GM19467 (cell line): Measurements from ENCODE around the gene TMTC1.
A peak's percentile ranks its signal among the peaks of the same experiment; 100 is the strongest.

Source experiments
- ATAC-seq: cut with Tn5 transposase; IDR thresholded peaks from one replicate; pipeline ENCODE4 v1.9.1; 2021; ENCODE audit warnings: mild to moderate bottlenecking, moderate library complexity; ENCODE audit not compliant: unreplicated experiment

The TMTC1 gene

GRCh38 chr12:29781188-29781587 lies 2.6 kb downstream of the TMTC1 start:
- no peak for ATAC-seq

GRCh38 chr12:29780084-29780483 lies 3.7 kb downstream of the TMTC1 start:
- ATAC-seq = no peak

DNA sequence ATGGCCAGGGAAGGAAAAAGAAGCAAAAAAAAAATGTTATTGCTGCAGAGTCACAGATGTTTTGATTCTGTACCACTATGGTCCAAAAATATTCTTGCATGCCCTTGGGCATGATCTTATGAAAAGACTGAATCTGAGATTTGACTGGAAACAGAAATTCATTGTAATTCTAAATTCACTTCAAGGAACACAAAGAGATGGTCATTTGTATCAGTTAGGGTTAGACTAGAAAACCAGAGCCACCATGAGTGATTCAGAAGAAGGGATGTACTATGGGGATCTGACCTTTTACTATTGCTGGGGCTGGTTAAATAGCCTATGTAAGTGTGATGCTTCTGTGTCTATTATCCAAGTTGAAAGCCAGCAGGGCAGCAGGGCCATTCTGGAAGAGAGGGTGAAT lies 5.2 kb downstream of the TMTC1 start:
- ATAC-seq = no peak

- no peak for ATAC-seq
Measured at GRCh38 chr12:29773076-29773475, 10.7 kb downstream of the TMTC1 start.

- no peak for ATAC-seq
Measured at GRCh38 chr12:29771786-29772185, 12.0 kb downstream of the TMTC1 start.

- no peak for ATAC-seq
Measured at GRCh38 chr12:29771165-29771564, 12.6 kb downstream of the TMTC1 start.

DNA sequence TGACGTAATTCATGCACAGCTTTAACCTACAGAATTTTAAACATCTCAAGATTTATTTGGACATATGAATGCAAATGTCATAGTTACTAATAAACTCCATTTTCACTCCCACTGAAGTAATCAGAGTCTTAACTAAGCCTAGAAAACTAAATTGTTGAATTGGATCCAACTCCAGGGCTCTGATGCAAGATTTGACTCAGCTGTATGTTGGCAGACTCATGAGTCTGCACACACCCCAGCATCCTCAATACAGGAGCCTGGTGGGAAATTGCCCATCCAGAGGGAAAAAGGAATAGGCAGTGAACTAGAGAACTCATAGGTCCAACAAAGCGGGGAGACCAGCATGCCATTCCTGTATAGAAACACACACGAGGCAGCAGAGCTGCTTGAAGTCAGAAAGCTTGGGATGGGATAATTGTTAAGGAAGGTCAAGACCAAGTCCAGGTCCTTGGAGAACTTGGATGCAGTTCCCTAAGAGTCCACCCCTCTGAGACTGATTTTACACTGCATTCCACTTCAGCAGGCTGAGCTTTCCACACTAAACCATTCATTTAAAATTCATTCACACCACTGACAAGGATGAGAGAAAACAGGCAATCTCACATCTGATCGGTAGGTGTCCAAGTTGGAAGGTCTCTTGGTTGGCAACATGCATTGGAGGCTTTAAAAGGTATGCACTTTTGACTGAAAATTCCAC lies 14.4 kb downstream of the TMTC1 start:
- no peak for ATAC-seq

- no peak for ATAC-seq
Measured at GRCh38 chr12:29768372-29768771, 15.4 kb downstream of the TMTC1 start.

DNA sequence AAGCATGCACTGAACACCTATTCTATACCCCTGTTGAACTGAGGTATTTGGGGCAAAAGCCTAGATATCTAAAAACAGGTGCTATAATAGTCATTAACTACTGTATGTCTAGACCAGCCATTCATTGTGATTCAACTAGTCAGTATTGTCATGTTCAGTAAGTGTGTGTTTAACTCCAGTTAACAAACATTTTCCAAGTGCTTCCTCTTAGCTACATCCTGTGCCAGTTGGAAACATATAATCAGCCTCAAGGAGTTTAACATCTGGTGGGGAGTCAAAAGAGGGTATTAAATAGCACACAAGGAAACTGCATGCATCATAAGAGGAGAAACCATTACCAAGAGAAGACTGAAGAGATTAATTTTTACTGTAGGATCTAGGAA lies 20.4 kb downstream of the TMTC1 start:
- no peak for ATAC-seq

- no peak for ATAC-seq
Measured at GRCh38 chr12:29762637-29763300, 21.0 kb downstream of the TMTC1 start.

- no peak for ATAC-seq
Measured at GRCh38 chr12:29759950-29760349, 23.8 kb downstream of the TMTC1 start.

DNA sequence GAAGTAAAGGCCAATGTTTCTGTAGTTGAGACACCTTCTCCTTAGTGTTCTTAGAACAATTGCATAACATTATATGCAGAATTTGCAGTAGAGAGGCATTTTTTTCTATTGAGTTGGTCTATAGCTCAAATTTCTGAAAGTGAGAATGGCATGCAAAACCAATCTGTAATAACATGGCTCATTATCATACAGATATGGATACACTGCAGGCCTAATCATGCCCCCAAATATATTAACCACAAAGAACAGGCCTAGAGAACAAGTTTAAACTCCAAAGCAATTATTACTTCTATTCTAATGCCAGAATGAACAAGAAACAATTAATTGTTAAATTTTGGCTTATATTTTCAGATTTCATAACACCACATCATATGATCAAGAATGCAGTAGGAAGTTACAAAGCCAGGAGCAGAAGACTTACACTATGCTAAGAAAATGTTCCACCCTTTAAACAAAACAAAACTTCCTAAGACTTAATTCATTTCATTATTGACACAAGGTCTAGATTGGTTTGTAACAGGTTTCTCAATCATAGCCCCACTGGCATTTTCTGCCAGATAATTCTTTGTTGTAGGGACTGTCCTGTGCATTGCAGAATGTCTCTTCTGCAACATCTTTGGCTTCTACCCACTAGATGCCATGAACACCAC lies 26.9 kb downstream of the TMTC1 start:
- ATAC-seq = no peak

GRCh38 chr12:29754235-29755189 lies 29.2 kb downstream of the TMTC1 start:
- ATAC-seq = no peak

DNA sequence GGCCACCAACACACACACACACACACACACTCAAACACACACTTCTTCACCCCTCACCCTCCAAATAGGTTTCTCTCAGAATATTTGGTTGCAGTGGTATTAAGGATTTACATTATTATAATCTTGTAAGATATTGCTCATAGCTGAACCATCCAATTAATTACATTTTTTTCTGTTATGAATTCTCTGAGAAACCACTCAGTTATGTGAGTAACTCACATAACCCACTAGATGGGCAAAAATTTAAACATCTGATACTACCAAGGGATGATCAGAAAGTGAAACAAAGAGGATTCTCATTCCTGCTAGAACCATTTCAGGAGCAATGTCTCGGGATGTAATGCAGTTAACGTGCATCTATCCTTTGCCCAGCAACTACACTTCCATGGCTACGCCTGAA lies 31.6 kb downstream of the TMTC1 start:
- ATAC-seq = no peak

DNA sequence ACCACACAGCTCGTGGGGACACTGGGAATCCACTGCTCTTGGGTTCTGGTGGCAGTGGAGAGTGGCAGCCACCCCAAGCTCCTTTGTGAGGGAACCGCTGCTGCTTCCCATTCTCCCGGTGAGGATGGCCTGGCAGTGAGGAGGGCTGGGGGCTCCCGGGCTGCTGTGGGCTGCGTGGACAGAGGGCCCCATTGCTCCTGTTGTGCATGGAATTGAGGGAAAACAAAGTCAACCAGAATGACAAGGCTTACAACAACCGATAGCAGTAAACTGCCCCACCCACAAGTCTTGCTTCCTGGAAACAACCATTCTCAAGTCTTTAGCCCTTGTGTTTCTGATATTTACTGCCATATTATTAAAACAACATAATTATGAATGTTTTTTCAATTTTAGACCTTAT lies 32.1 kb downstream of the TMTC1 start:
- ATAC-seq = no peak

GRCh38 chr12:29750928-29751220 lies 32.9 kb downstream of the TMTC1 start:
- ATAC-seq = no peak

DNA sequence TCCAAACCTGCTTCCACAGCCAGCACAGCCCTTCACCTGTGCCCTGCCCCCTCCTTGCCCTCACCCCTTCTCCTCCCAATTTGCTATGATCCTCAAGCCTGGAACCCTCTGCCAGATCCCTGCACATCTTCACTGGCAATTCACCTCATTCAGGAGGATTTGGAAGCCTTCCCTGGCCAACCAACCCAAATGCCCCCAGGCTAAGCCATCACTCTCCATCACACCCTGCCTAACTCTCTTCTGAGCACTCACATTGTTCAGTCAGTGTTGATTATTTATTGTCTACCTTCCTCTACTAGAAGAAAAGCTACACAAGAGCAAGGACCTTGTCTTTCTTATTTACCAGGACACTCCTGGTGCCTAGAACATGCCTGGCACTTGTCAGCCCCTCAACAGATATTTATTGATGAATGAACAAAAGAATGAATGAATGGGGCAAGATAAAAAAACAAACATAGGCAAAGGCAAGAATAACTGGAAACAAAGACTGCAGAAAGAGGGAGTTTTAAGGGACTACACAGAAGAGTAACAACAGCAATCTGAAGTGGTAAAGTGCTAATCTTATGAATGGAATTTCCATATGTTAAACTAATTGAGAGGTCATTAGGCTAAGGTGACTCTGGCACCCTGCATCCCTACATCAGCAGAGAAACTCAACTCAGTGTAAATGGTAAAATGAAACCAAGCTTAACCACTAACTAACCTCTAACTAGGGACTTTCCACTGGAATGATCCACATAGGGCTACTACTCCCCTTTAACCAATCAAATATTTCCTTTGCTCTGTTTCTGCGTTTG lies 33.4 kb downstream of the TMTC1 start:
- peak; percentile 88 for ATAC-seq

DNA sequence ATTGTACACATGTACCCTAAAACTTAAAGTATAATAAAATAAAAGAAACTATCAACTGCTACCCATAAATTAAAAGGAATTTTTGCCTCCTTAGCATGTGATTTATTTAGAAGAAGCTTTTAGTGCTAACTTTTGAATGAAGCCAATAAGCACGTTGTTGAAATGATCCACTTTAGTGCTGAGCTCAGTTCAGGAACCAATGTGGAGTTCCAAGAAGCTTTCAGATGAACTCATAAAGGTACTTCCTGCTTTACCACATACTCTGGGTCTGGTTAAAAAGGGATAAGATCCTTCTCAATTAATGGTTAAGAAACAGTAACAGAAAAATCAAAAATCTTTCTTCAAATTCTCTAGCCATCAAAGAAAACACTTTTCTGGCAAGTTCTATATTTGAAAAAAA lies 39.4 kb downstream of the TMTC1 start:
- no peak for ATAC-seq

GRCh38 chr12:29743801-29744200 lies 39.9 kb downstream of the TMTC1 start:
- no peak for ATAC-seq

- ATAC-seq = no peak
Measured at GRCh38 chr12:29743077-29743476, 40.7 kb downstream of the TMTC1 start.

- ATAC-seq = no peak
Measured at GRCh38 chr12:29742646-29743045, 41.1 kb downstream of the TMTC1 start.
